SK-N-SH (cell line): ENCODE results near the gene PER1.

ENCODE experiments used
- CTCF ChIP-seq: fragments of 200-600 bp; sonication (generic); IDR thresholded peaks from 2 replicates; pipeline ENCODE4 v1.6.1; 2017; ENCODE audit warnings: antibody characterized with exemption, mild to moderate bottlenecking, moderate library complexity
- EP300 ChIP-seq, 2 experiments: IDR thresholded peaks; 2 replicates each; pipeline versions ENCODE4 v1.4.0 to v1.6.1; 2012; ENCODE audit warnings: borderline replicate concordance in 1 of 2, low read depth in 1 of 2, low read length in 1 of 2
- EZH2phosphoT487 ChIP-seq: fragments of 200-600 bp; sonication (generic); IDR thresholded peaks from 2 replicates; pipeline ENCODE4 v1.6.1; 2017; ENCODE audit warnings: low read depth, mixed run types, mild to moderate bottlenecking, antibody characterized with exemption, moderate library complexity, borderline replicate concordance

GRCh38 chr17:8162997-8163977, 11.1 kb upstream of the PER1 start:
- TF ChIP-seq CTCF (no peak), EZH2phosphoT487 (no peak), EP300 (IDR thresholded peaks at IDR 0.05; ENCODE audit: borderline replicate concordance in 1 of 2, low read depth in 1 of 2, low read length in 1 of 2) (no peak)
